Ectodermal cell (in vitro differentiated cells): ENCODE results near the gene TNFRSF13B.
"Not testable (repeated sequence)": the region's sequence is repeated elsewhere in the genome, so short reads cannot be mapped to it uniquely, and the experiment has no call there.

Source experiments
- H3K27ac ChIP-seq: 2 replicates; pipeline ENCODE4 v1.7.0; 2013; ENCODE audit warnings: mild to moderate bottlenecking, low read depth, low read length; ENCODE audit not compliant: insufficient read depth, poor library complexity, severe bottlenecking
- H3K27me3 ChIP-seq: 2 replicates; pipeline ENCODE4 v1.7.0; 2013; ENCODE audit warnings: mild to moderate bottlenecking, low read length; ENCODE audit not compliant: insufficient read depth, control insufficient read depth, poor library complexity, severe bottlenecking
- H3K36me3 ChIP-seq: one replicate; pipeline ENCODE4 v1.7.0; 2013; ENCODE audit warnings: low read length; ENCODE audit not compliant: control insufficient read depth, insufficient read depth
- H3K4me1 ChIP-seq: one replicate; pipeline ENCODE4 v1.7.0; 2013; ENCODE audit warnings: low read length; ENCODE audit not compliant: control insufficient read depth, insufficient read depth
- H3K4me3 ChIP-seq: 2 replicates; pipeline ENCODE4 v1.7.0; 2013; ENCODE audit warnings: low read depth, low read length, control low read depth; ENCODE audit not compliant: insufficient read depth
- H3K9me3 ChIP-seq: 2 replicates; pipeline ENCODE4 v1.7.0; 2013; ENCODE audit warnings: mild to moderate bottlenecking, low read length, moderate library complexity; ENCODE audit not compliant: control insufficient read depth
- whole genome bisulfite sequencing, 2 experiments: methylation state at CpG; one replicate each; pipeline ENCODE4 v1.1.7; 2013; ENCODE audit warnings: missing lambda C conversion rate in 2 of 2; 5-methylcytosine and 5-hydroxymethylcytosine counted together

Gene TNFRSF13B

GRCh38 chr17:17004997-17005614 lies 33.2 kb upstream of the TNFRSF13B start:
- not testable (repeated sequence) for H3K4me3 ChIP-seq, H3K9me3 ChIP-seq, H3K27me3 ChIP-seq, H3K27ac ChIP-seq, H3K4me1 ChIP-seq, H3K36me3 ChIP-seq
- 90% methylated on average over 12 of the region's 14 CpGs for WGBS, 2 experiments

GRCh38 chr17:17004251-17004996 lies 32.5 kb upstream of the TNFRSF13B start:
- WGBS, 2 experiments = 79 to 80% methylated on average over 19 of the region's 19 CpGs
- Histone ChIP-seq H3K4me3 (no peak overlapping the region), H3K27me3 (no peaks in the 10 kb centered on the region), H3K27ac (no peak overlapping the region), H3K36me3 (no peaks in the 10 kb centered on the region), H3K9me3 (no peaks in the 10 kb centered on the region), H3K4me1 (no peaks in the 10 kb centered on the region)

- WGBS, 2 experiments = 89 to 90% methylated on average over 20 of the region's 20 CpGs
- not testable (repeated sequence) for H3K36me3 ChIP-seq, H3K9me3 ChIP-seq, H3K4me3 ChIP-seq, H3K4me1 ChIP-seq, H3K27me3 ChIP-seq, H3K27ac ChIP-seq
Observed at GRCh38 chr17:17002731-17003715, 31.1 kb upstream of the TNFRSF13B start.

GRCh38 chr17:17001874-17002520 lies 30.1 kb upstream of the TNFRSF13B start:
- H3K27me3 ChIP-seq = no peaks in the 10 kb centered on the region
- H3K9me3 ChIP-seq = no peaks in the 10 kb centered on the region
- no peaks in the 10 kb centered on the region for H3K36me3 ChIP-seq
- H3K4me1 ChIP-seq = no peaks in the 10 kb centered on the region
- H3K27ac ChIP-seq = no peak overlapping the region
- 34 to 35% methylated on average over 22 of the region's 22 CpGs for WGBS, 2 experiments
- H3K4me3 ChIP-seq = no peak overlapping the region

DNA sequence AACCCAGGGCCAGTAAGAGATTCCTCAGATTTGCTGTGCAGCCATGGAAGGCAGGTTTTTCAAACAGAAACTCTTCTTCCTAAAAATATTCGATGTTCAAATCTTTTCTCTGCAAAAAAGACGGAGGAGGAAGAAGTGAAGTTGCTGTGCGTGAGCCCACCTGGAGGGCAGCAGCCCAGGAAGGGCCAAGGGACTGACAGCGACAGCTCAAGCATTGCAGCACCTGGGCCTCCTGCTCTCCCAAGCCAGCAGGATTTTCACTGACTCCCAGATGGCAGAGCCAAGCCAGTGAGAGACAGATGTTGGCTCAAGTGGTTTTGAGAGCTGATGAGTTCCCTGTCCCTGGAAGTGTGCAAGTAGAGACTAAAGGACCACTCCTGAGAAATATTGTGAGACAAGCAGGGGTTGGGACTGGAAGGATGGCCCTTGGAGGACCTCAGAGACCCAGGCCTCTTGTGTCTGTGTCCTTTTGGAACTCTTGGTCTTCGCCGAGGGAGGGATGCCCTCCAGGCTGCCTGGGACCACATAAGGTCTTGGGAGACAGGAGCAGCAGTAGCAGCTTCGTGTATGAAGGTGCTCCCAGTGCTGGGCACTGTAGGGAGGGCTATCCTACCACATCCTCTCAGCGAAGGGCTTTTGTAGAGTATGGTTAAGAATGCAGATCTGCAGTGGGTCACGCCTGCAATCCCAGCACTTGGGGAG lies 29.3 kb upstream of the TNFRSF13B start:
- H3K27ac ChIP-seq = no peak overlapping the region
- no peaks in the 10 kb centered on the region for H3K9me3 ChIP-seq
- WGBS, 2 experiments = 83% methylated on average over 9 of the region's 9 CpGs
- H3K4me1 ChIP-seq = no peaks in the 10 kb centered on the region
- no peaks in the 10 kb centered on the region for H3K27me3 ChIP-seq
- no peaks in the 10 kb centered on the region for H3K36me3 ChIP-seq
- H3K4me3 ChIP-seq = no peak overlapping the region

DNA sequence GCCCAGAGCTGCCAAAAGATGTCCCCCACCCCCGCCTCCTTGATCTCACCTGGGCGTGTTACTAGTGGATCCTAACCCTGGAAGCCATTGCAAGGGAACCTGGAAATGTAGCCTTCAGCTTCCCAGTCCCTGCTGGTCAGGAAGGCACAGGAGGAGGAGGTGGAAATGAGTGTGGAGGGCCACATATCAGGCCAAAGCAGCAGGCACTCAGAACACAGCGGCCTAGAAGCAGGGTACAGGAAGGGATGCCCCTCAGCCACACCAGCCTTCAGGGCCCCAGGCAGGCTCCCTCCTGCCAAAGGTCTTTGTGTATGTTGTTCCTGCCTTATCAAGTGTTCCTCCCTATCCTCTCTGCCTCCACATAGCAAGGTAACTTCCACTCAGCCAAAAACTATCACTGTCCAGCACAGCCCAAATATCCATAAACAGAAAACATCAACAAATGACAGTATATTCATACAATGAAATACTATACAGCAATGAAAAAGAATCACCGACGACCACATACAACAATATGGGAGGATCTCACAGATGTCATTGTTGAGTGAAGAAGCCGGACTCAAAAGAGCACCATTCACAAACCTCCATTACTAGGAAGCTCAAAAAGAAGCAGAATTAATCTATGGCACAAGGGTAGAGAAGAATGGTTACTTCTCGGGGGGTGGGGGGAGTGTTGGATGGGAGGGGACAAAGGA lies 28.2 kb upstream of the TNFRSF13B start:
- no peak overlapping the region for H3K27ac ChIP-seq
- no peaks in the 10 kb centered on the region for H3K27me3 ChIP-seq
- H3K9me3 ChIP-seq = no peaks in the 10 kb centered on the region
- no peaks in the 10 kb centered on the region for H3K36me3 ChIP-seq
- H3K4me3 ChIP-seq = no peak overlapping the region
- H3K4me1 ChIP-seq = no peaks in the 10 kb centered on the region
- 89 to 90% methylated on average over 7 of the region's 7 CpGs for WGBS, 2 experiments

- Histone ChIP-seq H3K4me1 (no peaks in the 10 kb centered on the region), H3K4me3 (no peak overlapping the region), H3K27me3 (no peaks in the 10 kb centered on the region), H3K36me3 (no peaks in the 10 kb centered on the region), H3K27ac (no peak overlapping the region), H3K9me3 (no peaks in the 10 kb centered on the region)
- WGBS, 2 experiments = 91% methylated on average over 14 of the region's 14 CpGs
Observed at GRCh38 chr17:16997514-16998429, 25.9 kb upstream of the TNFRSF13B start.

DNA sequence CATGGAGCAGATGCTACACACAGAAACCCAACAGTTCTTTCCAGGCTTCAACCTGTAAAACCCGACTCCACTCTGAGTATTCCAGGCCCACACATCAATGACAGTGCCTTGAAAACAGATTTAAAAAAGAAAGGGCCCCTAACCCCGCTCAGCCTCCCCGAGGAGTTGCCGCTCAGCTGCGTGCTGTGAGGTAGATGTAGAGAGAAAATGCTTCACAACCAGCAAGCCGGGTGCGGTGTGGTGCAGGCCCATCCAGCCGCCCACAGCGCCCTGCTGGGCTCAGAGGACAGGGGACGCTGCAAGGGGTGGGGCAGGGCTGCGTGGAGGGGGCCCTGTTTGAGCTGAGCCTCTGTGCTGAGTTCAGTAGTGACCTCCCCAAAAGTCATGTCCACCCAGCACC lies 24.8 kb upstream of the TNFRSF13B start:
- WGBS, 2 experiments = 75 to 76% methylated on average over 11 of the region's 11 CpGs
- not testable (repeated sequence) for H3K4me1 ChIP-seq

More for the DNA sequence above, 24.8 kb upstream of the TNFRSF13B start:
- H3K27ac ChIP-seq, H3K36me3 ChIP-seq, H3K27me3 ChIP-seq, H3K9me3 ChIP-seq, H3K4me3 ChIP-seq: not testable (repeated sequence)
